GM23248 (cell line): ENCODE measurements around the gene IQGAP2. TPM values are rescaled to one million over a fixed set of nuclear protein-coding genes. Genes with fewer than 3 reads are reported as not detected.
"Not testable (repeated sequence)": the region's sequence is repeated elsewhere in the genome, so short reads cannot be mapped to it uniquely, and the experiment has no call there.

Source experiments
- DNase-seq: peaks from one replicate; pipeline ENCODE4 v3.0.0-alpha.2; 2015
- H2AFZ ChIP-seq: fragments of 200-600 bp; sonication (generic); 2 replicates; pipeline ENCODE4 v1.6.1; 2016; ENCODE audit warnings: antibody characterized with exemption
- H3F3A ChIP-seq: fragments of 200-600 bp; sonication (generic); 2 replicates; pipeline ENCODE4 v1.6.1; 2016; ENCODE audit warnings: mild to moderate bottlenecking, antibody characterized with exemption, mixed run types; ENCODE audit not compliant: insufficient read depth
- H3K27ac ChIP-seq: fragments of 200-600 bp; sonication (generic); 2 replicates; pipeline ENCODE4 v1.5.1; 2016; ENCODE audit warnings: mild to moderate bottlenecking
- H3K27me3 ChIP-seq: fragments of 200-600 bp; sonication (generic); replicated peaks from 2 replicates; pipeline ENCODE4 v1.6.1; 2016; ENCODE audit warnings: mild to moderate bottlenecking; ENCODE audit not compliant: insufficient read depth
- H3K36me3 ChIP-seq: fragments of 200-600 bp; sonication (generic); 2 replicates; pipeline ENCODE4 v1.6.1; 2016; ENCODE audit warnings: low read depth, mild to moderate bottlenecking
- H3K4me1 ChIP-seq: fragments of 200-600 bp; sonication (generic); 2 replicates; pipeline ENCODE4 v1.6.1; 2016; ENCODE audit warnings: mild to moderate bottlenecking; ENCODE audit not compliant: insufficient read depth
- H3K4me2 ChIP-seq: fragments of 200-600 bp; sonication (generic); one replicate; pipeline ENCODE4 v1.6.1; 2016; ENCODE audit warnings: mild to moderate bottlenecking; ENCODE audit not compliant: unreplicated experiment
- H3K4me3 ChIP-seq: fragments of 200-600 bp; sonication (generic); 2 replicates; pipeline ENCODE4 v1.5.1; 2016; ENCODE audit warnings: mild to moderate bottlenecking
- H3K79me2 ChIP-seq: fragments of 200-600 bp; sonication (generic); 2 replicates; pipeline ENCODE4 v1.6.1; 2016; ENCODE audit warnings: mild to moderate bottlenecking; ENCODE audit not compliant: insufficient read depth
- H3K9ac ChIP-seq: fragments of 200-600 bp; sonication (generic); 2 replicates; pipeline ENCODE4 v1.6.1; 2016; ENCODE audit warnings: mild to moderate bottlenecking
- H3K9me2 ChIP-seq: fragments of 200-600 bp; sonication (generic); 2 replicates; pipeline ENCODE4 v1.6.1; 2016; ENCODE audit warnings: mixed run types, mild to moderate bottlenecking, moderate library complexity; ENCODE audit not compliant: insufficient read depth
- H3K9me3 ChIP-seq: fragments of 200-600 bp; sonication (generic); one replicate; pipeline ENCODE4 v1.6.1; 2017; ENCODE audit warnings: low read depth
- H4K20me1 ChIP-seq: fragments of 200-600 bp; sonication (generic); 2 replicates; pipeline ENCODE4 v1.6.0; 2016; ENCODE audit not compliant: insufficient read depth
- EZH2 ChIP-seq: fragments of 200-600 bp; sonication (generic); IDR thresholded peaks from 2 replicates; pipeline ENCODE4 v1.6.1; 2018; ENCODE audit warnings: antibody characterized with exemption, mild to moderate bottlenecking; ENCODE audit not compliant: insufficient read depth, poor library complexity, severe bottlenecking
- EZH2phosphoT487 ChIP-seq: fragments of 200-600 bp; sonication (generic); IDR thresholded peaks from 2 replicates; pipeline ENCODE4 v1.6.1; 2018; ENCODE audit warnings: antibody characterized with exemption, moderate library complexity, mild to moderate bottlenecking, low read depth; ENCODE audit not compliant: insufficient read depth
- WGBS, 2 experiments: methylation state at CpG; one replicate each; pipeline ENCODE4 v1.1.6; 2015 to 2017; ENCODE audit warnings: low lambda C conversion rate in 2 of 2, low coverage in 1 of 2; ENCODE audit errors: missing lambda C conversion rate in 2 of 2; 5-methylcytosine and 5-hydroxymethylcytosine counted together
- in situ Hi-C: fragments of 300-500 bp; cut with MboI; formaldehyde crosslinking; loops from 2 replicates; pipeline ENCODE4 v1.15.0; 2020
- polyA plus RNA-seq: library from polyadenylated mRNA; unstranded; fragments of >200 nt; fragmentation: Nextera tagmentation; extraction: Ambion mirVana; gene quantifications from 2 replicates; pipeline ENCODE4 v1.2.1, GENCODE V29; 2016
- total RNA-seq: library from RNA; depleted of rRNA; stranded (reverse); fragments of >200 nt; shearing (Covaris generic); gene quantifications from 2 replicates; pipeline ENCODE4 v1.2.3, GENCODE V29; 2014

Gene IQGAP2
- total and polyA plus RNA-seq, 2 experiments from 2014 or later: 0.11 TPM; not detected in 1

GRCh38 chr5:76735762-76736545, 332.9 kb downstream of the IQGAP2 start:
- H3K27ac ChIP-seq: no peak overlapping the region
- in situ Hi-C loops: no loop called here
- H3K79me2 ChIP-seq: no peaks in the 10 kb centered on the region
- no peaks in the 10 kb centered on the region for H3K9me2 ChIP-seq
- peaks cover 4% of the 10 kb centered on the region; the same call in 1 of the 2 replicates for H3K4me1 ChIP-seq
- TF ChIP-seq EZH2phosphoT487 (no peak), EZH2 (no peak)
- no peak overlapping the region for H3K4me2 ChIP-seq
- no peaks in the 10 kb centered on the region for H3K9me3 ChIP-seq
- no peak overlapping the region for H2AFZ ChIP-seq
- H3K4me3 ChIP-seq: no peak overlapping the region
- no peak for DNase-seq
- H3K9ac ChIP-seq: no peak overlapping the region
- H3F3A ChIP-seq: peaks cover 10% of the 10 kb centered on the region; the same call in 1 of the 2 replicates
- WGBS, 2 experiments: 66 to 68% methylated on average over 4 of the region's 4 CpGs
- no peaks in the 10 kb centered on the region for H3K36me3 ChIP-seq
- no peaks in the 10 kb centered on the region for H4K20me1 ChIP-seq
- H3K27me3 ChIP-seq: no peaks in the 10 kb centered on the region

- DNase-seq: no peak
- in situ Hi-C loops: no loop called here
Measured at GRCh38 chr5:76736679-76737556, 333.8 kb downstream of the IQGAP2 start.

GRCh38 chr5:76737846-76738245, 334.8 kb downstream of the IQGAP2 start:
- no peak for TF ChIP-seq EZH2
- TF ChIP-seq EZH2phosphoT487: no peak
- Histone ChIP-seq H3K27me3 (no peaks in the 10 kb centered on the region), H3K9me2 (no peaks in the 10 kb centered on the region), H3K36me3 (no peaks in the 10 kb centered on the region), H3F3A (peaks cover 12% of the 10 kb centered on the region; the same call in 1 of the 2 replicates), H3K27ac (no peak overlapping the region), H3K9me3 (no peaks in the 10 kb centered on the region), H4K20me1 (no peaks in the 10 kb centered on the region), H3K4me1 (peaks cover 4% of the 10 kb centered on the region; the same call in 1 of the 2 replicates), H3K9ac (no peak overlapping the region), H2AFZ (no peak overlapping the region), H3K79me2 (no peaks in the 10 kb centered on the region), H3K4me3 (no peak overlapping the region), H3K4me2 (no peak overlapping the region)
- in situ Hi-C loops: no loop called here
- no peak for DNase-seq
- 73 to 77% methylated on average over 5 of the region's 5 CpGs for WGBS, 2 experiments

More at GRCh38 chr5:76736679-76737556, 333.8 kb downstream of the IQGAP2 start:
- Histone ChIP-seq H3K79me2 (no peaks in the 10 kb centered on the region), H3K27ac (no peak overlapping the region), H3K9me3 (no peaks in the 10 kb centered on the region), H3K9me2 (no peaks in the 10 kb centered on the region), H3K4me1 (peaks cover 4% of the 10 kb centered on the region; the same call in 1 of the 2 replicates), H3K4me2 (no peak overlapping the region), H3K36me3 (no peaks in the 10 kb centered on the region), H3K9ac (no peak overlapping the region), H3K27me3 (no peaks in the 10 kb centered on the region), H2AFZ (no peak overlapping the region), H4K20me1 (no peaks in the 10 kb centered on the region), H3K4me3 (no peak overlapping the region), H3F3A (peaks cover 10% of the 10 kb centered on the region; the same call in 1 of the 2 replicates)
- WGBS, 2 experiments: 80% methylated on average over 6 of the region's 6 CpGs
- TF ChIP-seq EZH2phosphoT487: no peak
- no peak for TF ChIP-seq EZH2

GRCh38 chr5:76741506-76741905, 338.4 kb downstream of the IQGAP2 start:
- H3K27me3 ChIP-seq, H3K27ac ChIP-seq, H2AFZ ChIP-seq, H3K4me3 ChIP-seq, H3K79me2 ChIP-seq, H3K4me1 ChIP-seq, H3K9me2 ChIP-seq, H3K4me2 ChIP-seq, H3K9ac ChIP-seq, in situ Hi-C loops, H3K36me3 ChIP-seq, H3K9me3 ChIP-seq, H4K20me1 ChIP-seq, DNase-seq: not testable (repeated sequence)
- WGBS, 2 experiments: 94 to 98% methylated on average over 4 of the region's 4 CpGs
- H3F3A ChIP-seq: peaks cover 14% of the 10 kb centered on the region; the same call in 1 of the 2 replicates
